ENCODE results near the gene SLC6A12.

SLC6A12 gene

DNA sequence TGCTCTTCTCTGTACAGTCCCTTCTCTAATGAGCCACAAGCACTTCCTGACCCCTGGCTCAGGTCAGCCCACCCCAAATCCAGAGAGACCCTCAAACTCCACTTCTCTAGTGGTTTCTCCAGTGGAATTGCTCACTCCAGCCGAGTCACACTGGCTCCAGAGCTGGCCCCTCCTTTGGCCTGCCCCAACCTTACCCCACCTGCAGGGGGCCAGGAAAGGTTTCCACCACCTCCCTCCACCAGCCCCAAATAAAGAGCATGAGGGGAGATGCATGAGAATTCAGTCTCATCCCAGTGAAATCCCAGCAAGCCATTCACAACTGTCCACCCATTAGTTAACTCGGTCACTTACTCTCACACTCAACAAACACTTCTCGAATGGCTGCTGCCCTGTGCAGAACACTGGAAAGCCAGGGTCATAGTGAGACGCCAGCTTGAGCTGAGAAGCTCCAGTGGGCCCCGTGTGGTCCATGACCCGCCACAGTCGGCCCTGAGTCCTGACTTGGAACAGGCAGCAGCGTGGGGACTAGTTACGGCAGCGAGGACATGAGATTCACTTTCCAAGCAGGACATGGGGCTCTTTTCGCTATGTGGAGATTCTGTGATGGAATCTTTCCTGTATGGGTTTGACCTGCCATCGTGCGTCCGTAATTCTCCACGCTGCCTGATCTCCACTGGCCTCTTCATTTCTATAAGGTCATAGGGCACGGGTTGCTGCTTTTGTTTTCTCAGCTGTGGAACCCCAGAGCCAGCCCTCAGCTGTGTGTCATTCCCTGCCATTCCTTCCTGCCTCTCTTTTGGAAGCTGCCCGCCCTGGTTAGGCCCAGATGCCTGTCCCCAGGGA lies 44.2 kb downstream of the SLC6A12 start:
- no peak for DNase-seq
- Histone ChIP-seq H3K27ac (no peak overlapping the region), H3K36me3 (no peaks in the 10 kb centered on the region), H3K27me3 (ENCODE audit: insufficient read depth, low read depth, severe bottlenecking) (no peaks in the 10 kb centered on the region), H3K4me3 (ENCODE audit: low read depth, low read length) (no peak overlapping the region), H3K9me3 (ENCODE audit: severe bottlenecking) (no peaks in the 10 kb centered on the region)
- TF ChIP-seq, protein P1, sequence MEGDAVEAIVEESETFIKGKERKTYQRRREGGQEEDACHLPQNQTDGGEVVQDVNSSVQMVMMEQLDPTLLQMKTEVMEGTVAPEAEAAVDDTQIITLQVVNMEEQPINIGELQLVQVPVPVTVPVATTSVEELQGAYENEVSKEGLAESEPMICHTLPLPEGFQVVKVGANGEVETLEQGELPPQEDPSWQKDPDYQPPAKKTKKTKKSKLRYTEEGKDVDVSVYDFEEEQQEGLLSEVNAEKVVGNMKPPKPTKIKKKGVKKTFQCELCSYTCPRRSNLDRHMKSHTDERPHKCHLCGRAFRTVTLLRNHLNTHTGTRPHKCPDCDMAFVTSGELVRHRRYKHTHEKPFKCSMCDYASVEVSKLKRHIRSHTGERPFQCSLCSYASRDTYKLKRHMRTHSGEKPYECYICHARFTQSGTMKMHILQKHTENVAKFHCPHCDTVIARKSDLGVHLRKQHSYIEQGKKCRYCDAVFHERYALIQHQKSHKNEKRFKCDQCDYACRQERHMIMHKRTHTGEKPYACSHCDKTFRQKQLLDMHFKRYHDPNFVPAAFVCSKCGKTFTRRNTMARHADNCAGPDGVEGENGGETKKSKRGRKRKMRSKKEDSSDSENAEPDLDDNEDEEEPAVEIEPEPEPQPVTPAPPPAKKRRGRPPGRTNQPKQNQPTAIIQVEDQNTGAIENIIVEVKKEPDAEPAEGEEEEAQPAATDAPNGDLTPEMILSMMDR (IDR thresholded peaks at IDR 0.05; ENCODE audit: low read depth, low read length), result peak; percentile 38; the same call in 1 of the 2 replicates

DNA sequence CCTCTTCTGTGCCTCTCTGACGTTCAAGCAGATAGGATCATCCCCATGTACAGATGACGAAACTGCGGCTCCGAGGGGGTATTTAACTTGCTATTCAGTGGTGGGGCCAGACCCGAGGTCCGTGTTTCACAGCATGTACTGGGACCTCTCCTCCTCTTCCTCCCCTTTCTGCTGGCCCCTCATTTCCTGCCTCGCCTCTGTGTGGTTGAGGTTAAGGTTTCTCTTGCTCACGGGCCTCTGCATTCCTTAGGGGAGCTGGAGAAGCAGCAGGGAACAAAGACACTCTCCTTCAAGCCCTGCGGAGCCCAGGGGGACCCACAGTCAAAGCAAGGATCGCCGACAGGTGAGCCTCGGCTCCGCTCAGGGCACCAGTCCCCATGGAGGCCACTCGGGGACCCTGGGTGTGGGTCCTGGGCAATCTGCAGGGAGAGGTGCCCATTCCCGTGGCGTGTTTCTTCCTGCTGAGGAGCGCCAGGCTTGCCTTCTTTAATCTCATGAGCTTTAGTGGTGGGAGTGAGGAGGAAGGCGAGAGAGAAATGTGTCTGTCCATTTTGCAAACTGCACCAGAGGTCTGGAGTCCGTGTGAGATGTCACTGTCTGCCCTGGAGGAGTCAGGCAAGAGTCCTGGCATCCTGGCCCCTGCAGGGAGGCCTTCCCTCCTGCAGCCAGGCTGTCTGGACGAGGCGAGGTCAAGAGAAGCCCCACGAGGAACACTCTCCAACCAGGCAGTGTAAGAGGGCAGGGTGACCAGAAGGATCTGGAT lies 45.0 kb downstream of the SLC6A12 start:
- Histone ChIP-seq H3K4me3 (ENCODE audit: low read depth, low read length) (no peak overlapping the region), H3K9me3 (ENCODE audit: severe bottlenecking) (no peaks in the 10 kb centered on the region), H3K27me3 (ENCODE audit: insufficient read depth, low read depth, severe bottlenecking) (no peaks in the 10 kb centered on the region), H3K36me3 (no peaks in the 10 kb centered on the region), H3K27ac (no peak overlapping the region)
- TF ChIP-seq, protein P1 (IDR thresholded peaks at IDR 0.05; ENCODE audit: low read depth, low read length), result peak; percentile 37; the same call in 1 of the 2 replicates
- no peak for DNase-seq

DNA sequence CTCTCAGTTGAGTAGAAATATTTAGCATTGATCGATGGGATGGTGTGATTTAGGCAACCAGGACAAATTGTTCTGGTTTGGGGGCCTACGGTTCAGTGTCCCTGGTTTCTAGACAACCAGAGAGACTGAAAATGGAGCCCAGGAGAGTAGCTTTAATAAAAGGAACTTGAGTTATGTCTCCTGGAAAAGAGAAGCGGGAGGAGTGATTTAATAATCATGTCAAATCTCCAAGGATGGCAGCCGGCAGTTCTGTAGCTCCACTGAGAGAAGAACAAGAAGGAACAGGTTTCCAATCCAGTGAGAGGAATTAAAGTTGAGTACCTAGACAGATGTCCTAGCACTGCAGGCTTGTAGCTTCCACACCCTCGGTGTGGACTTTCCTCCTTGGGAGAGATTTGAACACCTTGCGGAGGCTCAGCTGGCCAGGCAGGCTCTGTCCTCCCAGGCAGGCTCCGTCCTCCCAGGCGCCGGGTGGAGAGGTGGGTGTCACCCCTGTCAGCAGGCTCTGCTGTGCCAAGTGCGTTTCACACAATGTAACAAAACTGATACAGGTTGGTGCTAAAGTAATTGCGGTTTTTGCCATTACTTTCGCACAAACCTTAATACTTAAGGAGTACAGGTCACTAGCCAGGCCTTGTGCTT lies 45.9 kb downstream of the SLC6A12 start:
- Histone ChIP-seq H3K36me3 (no peaks in the 10 kb centered on the region), H3K27me3 (ENCODE audit: insufficient read depth, low read depth, severe bottlenecking) (no peaks in the 10 kb centered on the region), H3K27ac (no peak overlapping the region; the same call in 1 of the 2 replicates), H3K4me3 (ENCODE audit: low read depth, low read length) (no peak overlapping the region), H3K9me3 (ENCODE audit: severe bottlenecking) (no peaks in the 10 kb centered on the region)
- no peak for DNase-seq
- TF ChIP-seq, protein P1 (IDR thresholded peaks at IDR 0.05; ENCODE audit: low read depth, low read length), result no peak

DNA sequence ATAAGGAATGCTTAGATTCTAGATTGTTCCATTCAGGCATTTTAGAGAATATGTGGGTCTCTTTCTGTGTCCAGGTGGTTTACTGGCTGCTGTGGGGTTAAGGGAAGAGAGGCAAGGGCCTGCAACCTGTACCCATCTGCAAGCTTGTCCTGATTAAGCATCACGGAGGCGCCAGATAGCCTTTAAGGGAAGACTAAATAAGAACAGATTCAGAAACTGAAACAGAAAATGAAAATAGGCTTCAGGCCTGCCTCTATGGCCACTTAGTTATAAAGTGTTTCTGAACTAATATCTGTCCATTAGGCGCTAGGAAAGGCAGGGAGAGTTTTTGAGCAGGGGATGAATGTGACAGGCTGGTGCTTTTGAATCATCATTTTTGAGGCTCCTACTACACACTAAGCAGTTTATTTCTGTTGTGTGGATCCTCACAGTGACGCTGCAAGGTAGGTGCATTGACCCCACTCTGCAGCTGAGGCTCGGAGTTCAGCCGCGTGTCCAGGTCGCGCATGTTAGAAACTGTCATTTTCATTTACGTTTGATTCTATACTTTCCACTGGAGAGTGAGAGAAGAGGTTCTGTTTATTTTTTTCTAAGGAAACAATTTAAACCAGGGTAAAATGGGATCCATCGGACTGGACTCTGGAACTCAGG lies 47.4 kb downstream of the SLC6A12 start:
- DNase-seq, result no peak
- TF ChIP-seq, protein P1 (IDR thresholded peaks at IDR 0.05; ENCODE audit: low read depth, low read length), result no peak
- peak overlapping the region; percentile 37 for H3K27ac ChIP-seq
- no peaks in the 10 kb centered on the region for H3K36me3 ChIP-seq
- H3K9me3 ChIP-seq (ENCODE audit: severe bottlenecking), result no peaks in the 10 kb centered on the region
- H3K4me3 ChIP-seq (ENCODE audit: low read depth, low read length), result no peak overlapping the region
- no peaks in the 10 kb centered on the region for H3K27me3 ChIP-seq (ENCODE audit: insufficient read depth, low read depth, severe bottlenecking)

DNA sequence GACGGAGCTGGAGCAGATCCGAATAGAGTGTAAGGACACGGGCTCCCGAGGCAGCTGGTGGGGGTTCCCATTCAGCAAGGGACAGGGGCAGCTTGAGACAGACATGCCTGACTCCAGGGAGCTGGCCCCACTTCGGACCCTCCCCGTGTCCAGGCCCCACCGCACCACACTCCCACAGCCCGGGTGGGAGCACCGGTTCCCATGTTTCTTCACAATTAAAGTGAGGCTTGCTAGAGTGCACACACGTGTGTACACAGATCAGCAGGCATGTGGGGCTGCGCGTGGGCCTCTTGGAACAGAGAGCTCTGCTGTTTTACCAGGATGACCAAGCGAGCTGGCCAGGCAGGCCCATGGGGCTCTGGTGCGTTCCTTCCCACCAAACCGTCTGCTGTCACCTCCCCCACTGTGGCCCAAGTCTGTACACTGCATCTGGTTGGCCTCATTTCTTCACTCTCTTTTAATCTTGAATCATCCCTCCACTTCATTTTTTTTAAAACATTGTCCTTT lies 48.0 kb downstream of the SLC6A12 start:
- no peaks in the 10 kb centered on the region for H3K27me3 ChIP-seq (ENCODE audit: insufficient read depth, low read depth, severe bottlenecking)
- no peaks in the 10 kb centered on the region for H3K36me3 ChIP-seq
- no peaks in the 10 kb centered on the region for H3K9me3 ChIP-seq (ENCODE audit: severe bottlenecking)
- TF ChIP-seq, protein P1 (IDR thresholded peaks at IDR 0.05; ENCODE audit: low read depth, low read length), result no peak
- no peak overlapping the region for H3K4me3 ChIP-seq (ENCODE audit: low read depth, low read length)
- no peak for DNase-seq
- peak overlapping the region; percentile 37 for H3K27ac ChIP-seq
